Spinal cord (tissue), 10 donors: Measurements from ENCODE around the gene FRYL. TPM values are rescaled to one million over a fixed set of nuclear protein-coding genes. Genes with fewer than 3 reads are reported as not detected.

ENCODE experiments used
- DNase-seq, 6 donors: peaks; one replicate each; pipeline versions ENCODE4 v3.0.0 to v3.0.0-alpha.2; 2013 to 2015; ENCODE audit warnings: low spot score in 6 of 6, low read depth in 4 of 6
- H3K27ac ChIP-seq: one replicate; pipeline ENCODE4 v1.5.1; 2013; ENCODE audit warnings: low read depth, low read length, control low read depth
- H3K27me3 ChIP-seq: one replicate; pipeline ENCODE4 v1.6.1; 2013; ENCODE audit warnings: low read length; ENCODE audit not compliant: control insufficient read depth, insufficient read depth
- H3K36me3 ChIP-seq: one replicate; pipeline ENCODE4 v1.6.1; 2013; ENCODE audit warnings: low read length; ENCODE audit not compliant: control insufficient read depth, insufficient read depth
- H3K4me1 ChIP-seq: one replicate; pipeline ENCODE4 v1.6.1; 2013; ENCODE audit warnings: low read length; ENCODE audit not compliant: control insufficient read depth, insufficient read depth
- H3K4me3 ChIP-seq: one replicate; pipeline ENCODE4 v1.5.1; 2013; ENCODE audit warnings: low read depth, low read length, control low read depth
- H3K9me3 ChIP-seq: one replicate; pipeline ENCODE4 v1.6.1; 2013; ENCODE audit warnings: low read length; ENCODE audit not compliant: control insufficient read depth, insufficient read depth
- WGBS: methylation state at CpG from one replicate; pipeline ENCODE4 v1.1.5; 2013; ENCODE audit warnings: missing lambda C conversion rate; ENCODE audit not compliant: insufficient coverage; 5-methylcytosine and 5-hydroxymethylcytosine counted together
- polyA plus RNA-seq, 2 donors: library from polyadenylated mRNA; unstranded; fragments of 120-200 nt; gene quantifications; one replicate each; pipeline ENCODE4 v1.2.1, GENCODE V29; 2013; ENCODE audit not compliant: insufficient read length in 2 of 2
- total RNA-seq, 2 donors: library from RNA; depleted of rRNA in 1 of 2; stranded (reverse); fragments of 120-200 nt in 1 of 2; fragments of >200 nt in 1 of 2; gene quantifications; one replicate each; pipeline versions ENCODE4 v1.2.3 to v1.2.4, GENCODE V29; 2013 to 2014
- donor health status: healthy.

FRYL gene
- total and polyA plus RNA-seq, 4 donors: 27.0 to 120 (median 55.7) TPM

GRCh38 chr4:48483006-48483776, 296.9 kb downstream of the FRYL start, which contains the start of gene SLC10A4:
SLC10A4 (plus strand) TSS chr4:48483343; CDS start chr4:48483562, 219 bp downstream.
- Histone ChIP-seq H3K9me3 (no peaks in the 10 kb centered on the region), H3K4me3 (no peak within 1 kb of the TSS), H3K4me1 (peaks cover 7% of the 10 kb centered on the region), H3K27me3 (peaks cover 47% of the 10 kb centered on the region), H3K27ac (no peak within 1 kb of the TSS), H3K36me3 (no peaks in the 10 kb centered on the region)
- WGBS: under 1% methylated on average over 85 of the region's 85 CpGs
- DNase-seq: peak in 2 of 6 donors; percentile 69 to 82

- H3K4me3 ChIP-seq: no peak overlapping the region
- peaks cover 43% of the 10 kb centered on the region for H3K27me3 ChIP-seq
- WGBS: no CpG with 5 or more reads among the region's 1 CpG
- no peaks in the 10 kb centered on the region for H3K9me3 ChIP-seq
- H3K27ac ChIP-seq: no peak overlapping the region
- no peaks in the 10 kb centered on the region for H3K36me3 ChIP-seq
- DNase-seq: no peak
- peaks cover 7% of the 10 kb centered on the region for H3K4me1 ChIP-seq
Observed at GRCh38 chr4:48481581-48481980, 298.5 kb downstream of the FRYL start.

- Histone ChIP-seq H3K4me1 (no peaks in the 10 kb centered on the region), H3K9me3 (no peaks in the 10 kb centered on the region), H3K4me3 (no peak overlapping the region), H3K27me3 (peaks cover 19% of the 10 kb centered on the region), H3K27ac (no peak overlapping the region), H3K36me3 (no peaks in the 10 kb centered on the region)
- no CpG with 5 or more reads among the region's 2 CpGs for WGBS
- no peak for DNase-seq
Observed at GRCh38 chr4:48478273-48478672, 301.8 kb downstream of the FRYL start.

- Histone ChIP-seq H3K4me3 (no peak overlapping the region), H3K36me3 (no peaks in the 10 kb centered on the region), H3K4me1 (no peaks in the 10 kb centered on the region), H3K9me3 (no peaks in the 10 kb centered on the region), H3K27me3 (peaks cover under 1% of the 10 kb centered on the region), H3K27ac (no peak overlapping the region)
- WGBS: 95% methylated on average over 6 of the region's 6 CpGs
- no peak for DNase-seq
Observed at GRCh38 chr4:48475770-48476169, 304.3 kb downstream of the FRYL start.

GRCh38 chr4:48472794-48473193, 307.3 kb downstream of the FRYL start:
- H3K27me3 ChIP-seq: no peaks in the 10 kb centered on the region
- DNase-seq: no peak
- no peaks in the 10 kb centered on the region for H3K36me3 ChIP-seq
- WGBS: no CpG with 5 or more reads among the region's 1 CpG
- no peaks in the 10 kb centered on the region for H3K9me3 ChIP-seq
- H3K4me1 ChIP-seq: no peaks in the 10 kb centered on the region
- H3K27ac ChIP-seq: no peak overlapping the region
- no peak overlapping the region for H3K4me3 ChIP-seq

- Histone ChIP-seq H3K27me3 (no peaks in the 10 kb centered on the region), H3K4me1 (no peaks in the 10 kb centered on the region), H3K9me3 (no peaks in the 10 kb centered on the region), H3K36me3 (no peaks in the 10 kb centered on the region), H3K27ac (no peak overlapping the region), H3K4me3 (no peak overlapping the region)
- no CpG with 5 or more reads among the region's 2 CpGs for WGBS
- DNase-seq: peak in 3 of 6 donors; percentile 29 to 91 (median 49)
Observed at GRCh38 chr4:48470570-48470969, 309.5 kb downstream of the FRYL start.

- Histone ChIP-seq H3K4me3 (no peak overlapping the region), H3K4me1 (no peaks in the 10 kb centered on the region), H3K36me3 (no peaks in the 10 kb centered on the region), H3K27me3 (no peaks in the 10 kb centered on the region), H3K27ac (no peak overlapping the region), H3K9me3 (no peaks in the 10 kb centered on the region)
- peak in 1 of 6 donors; percentile 67 for DNase-seq
- no CpG with 5 or more reads among the region's 1 CpG for WGBS
Observed at GRCh38 chr4:48470137-48470536, 309.9 kb downstream of the FRYL start.

- Histone ChIP-seq H3K27me3 (no peaks in the 10 kb centered on the region), H3K36me3 (no peaks in the 10 kb centered on the region), H3K9me3 (no peaks in the 10 kb centered on the region), H3K27ac (no peak overlapping the region), H3K4me3 (no peak overlapping the region), H3K4me1 (no peaks in the 10 kb centered on the region)
- no peak for DNase-seq
- 87% methylated on average over 1 of the region's 5 CpGs for WGBS
Observed at GRCh38 chr4:48467891-48468290, 312.2 kb downstream of the FRYL start.

GRCh38 chr4:48467442-48467841, 312.6 kb downstream of the FRYL start:
- Histone ChIP-seq H3K36me3 (no peaks in the 10 kb centered on the region), H3K4me3 (no peak overlapping the region), H3K4me1 (no peaks in the 10 kb centered on the region), H3K9me3 (no peaks in the 10 kb centered on the region), H3K27me3 (no peaks in the 10 kb centered on the region), H3K27ac (no peak overlapping the region)
- no CpG with 5 or more reads among the region's 2 CpGs for WGBS
- DNase-seq: no peak

GRCh38 chr4:48462363-48462762, 317.7 kb downstream of the FRYL start:
- DNase-seq: peak in 1 of 6 donors; percentile 42
- Histone ChIP-seq H3K27me3 (no peaks in the 10 kb centered on the region), H3K9me3 (no peaks in the 10 kb centered on the region), H3K4me1 (no peaks in the 10 kb centered on the region), H3K36me3 (no peaks in the 10 kb centered on the region), H3K27ac (no peak overlapping the region), H3K4me3 (no peak overlapping the region)
- 60% methylated on average over 1 of the region's 5 CpGs for WGBS
